ENCODE data around the gene RMI1.

Gene RMI1

GRCh38 chr9:83986195-83986594, 5.6 kb downstream of the RMI1 start:
- no peak for TF ChIP-seq CTCF (conservative IDR thresholded peaks at IDR 0.05; ENCODE audit: low read depth)
- POLR2A ChIA-PET (ENCODE audit: low non-redundant PET): no interaction called here
- H3K27ac ChIP-seq: no peak overlapping the region
- CTCF ChIA-PET: interaction anchor here (0.6 kb wide), 1 partner anchor 13 kb away, joined by 4 read pairs; no protein-coding TSS in a partner anchor
- no peak for DNase-seq (ENCODE audit: low spot score)

- ChIA-PET CTCF (no interaction called here), POLR2A (ENCODE audit: low non-redundant PET) (interaction anchor here (0.5 to 0.6 kb wide), 2 partner anchors 43 to 192 kb away, joined by 3 to 4 read pairs; no protein-coding TSS in a partner anchor)
- no peak for TF ChIP-seq CTCF (conservative IDR thresholded peaks at IDR 0.05; ENCODE audit: low read depth)
- no peak for DNase-seq (ENCODE audit: low spot score)
- peak overlapping the region; percentile 82 for H3K27ac ChIP-seq
Measured at GRCh38 chr9:83986765-83987401, 6.3 kb downstream of the RMI1 start.

- no peak for DNase-seq (ENCODE audit: low spot score)
- CTCF ChIA-PET: no interaction called here
- peak overlapping the region; percentile 82 for H3K27ac ChIP-seq
- POLR2A ChIA-PET (ENCODE audit: low non-redundant PET): interaction anchor here (0.5 to 0.6 kb wide), 2 partner anchors 44 to 192 kb away, joined by 3 to 4 read pairs; no protein-coding TSS in a partner anchor
- no peak for TF ChIP-seq CTCF (conservative IDR thresholded peaks at IDR 0.05; ENCODE audit: low read depth)
Measured at GRCh38 chr9:83987402-83987791, 6.8 kb downstream of the RMI1 start.

GRCh38 chr9:83988411-83988810, 7.8 kb downstream of the RMI1 start:
- 0 out of 2 replicates have a peak overlapping the region, but pooled peaks have one; percentile 30 for H3K27ac ChIP-seq
- TF ChIP-seq CTCF (conservative IDR thresholded peaks at IDR 0.05; ENCODE audit: low read depth): no peak
- no peak for DNase-seq (ENCODE audit: low spot score)
- POLR2A ChIA-PET (ENCODE audit: low non-redundant PET): interaction anchor here (0.7 kb wide), 1 partner anchor 32 kb away, joined by 3 read pairs; no protein-coding TSS in a partner anchor
- CTCF ChIA-PET: no interaction called here

- TF ChIP-seq CTCF (conservative IDR thresholded peaks at IDR 0.05; ENCODE audit: low read depth): no peak
- ChIA-PET CTCF (no interaction called here), POLR2A (ENCODE audit: low non-redundant PET) (no interaction called here)
- no peak overlapping the region for H3K27ac ChIP-seq
- DNase-seq (ENCODE audit: low spot score): no peak
Measured at GRCh38 chr9:83991355-83991754, 10.8 kb downstream of the RMI1 start.

- POLR2A ChIA-PET (ENCODE audit: low non-redundant PET): no interaction called here
- CTCF ChIA-PET: interaction anchor here (0.6 to 1.4 kb wide), 3 partner anchors 8 to 269 kb away, joined by 3 to 5 read pairs (median 4); no protein-coding TSS in a partner anchor
- no peak overlapping the region for H3K27ac ChIP-seq
- no peak for TF ChIP-seq CTCF (conservative IDR thresholded peaks at IDR 0.05; ENCODE audit: low read depth)
- peak; percentile 15 for DNase-seq (ENCODE audit: low spot score)
Measured at GRCh38 chr9:83992407-83992806, 11.8 kb downstream of the RMI1 start.
